Nephron progenitor cell (in vitro differentiated cells): Measurements from ENCODE around the gene NIP7.

Experiments used
- DNase-seq: peaks from one replicate; pipeline ENCODE4 v3.0.0; 2021
- H3K27ac Mint-ChIP-seq: 2 replicates; pipeline ENCODE4 v1.8.0; 2021; ENCODE audit warnings: mild to moderate bottlenecking, moderate library complexity, mixed read lengths
- H3K27me3 Mint-ChIP-seq: 2 replicates; pipeline ENCODE4 v1.8.0; 2021; ENCODE audit warnings: mild to moderate bottlenecking, low read depth, mixed read lengths; ENCODE audit not compliant: poor library complexity
- H3K36me3 Mint-ChIP-seq: 2 replicates; pipeline ENCODE4 v1.8.0; 2021; ENCODE audit warnings: low read depth, mixed read lengths
- H3K4me1 Mint-ChIP-seq: 2 replicates; pipeline ENCODE4 v1.8.0; 2021; ENCODE audit warnings: mixed read lengths
- H3K4me3 Mint-ChIP-seq: 2 replicates; pipeline ENCODE4 v1.8.0; 2021; ENCODE audit warnings: mild to moderate bottlenecking, moderate library complexity, mixed read lengths
- H3K9me3 Mint-ChIP-seq: 2 replicates; pipeline ENCODE4 v1.8.0; 2021; ENCODE audit warnings: mild to moderate bottlenecking, moderate library complexity, mixed read lengths
- TF ChIP-seq, protein P1 (sequence below): fragments of 200-600 bp; sonication (generic); IDR thresholded peaks from 2 replicates; pipeline ENCODE4 v1.5.0; 2021; ENCODE audit warnings: antibody characterized with exemption

Gene NIP7

DNA sequence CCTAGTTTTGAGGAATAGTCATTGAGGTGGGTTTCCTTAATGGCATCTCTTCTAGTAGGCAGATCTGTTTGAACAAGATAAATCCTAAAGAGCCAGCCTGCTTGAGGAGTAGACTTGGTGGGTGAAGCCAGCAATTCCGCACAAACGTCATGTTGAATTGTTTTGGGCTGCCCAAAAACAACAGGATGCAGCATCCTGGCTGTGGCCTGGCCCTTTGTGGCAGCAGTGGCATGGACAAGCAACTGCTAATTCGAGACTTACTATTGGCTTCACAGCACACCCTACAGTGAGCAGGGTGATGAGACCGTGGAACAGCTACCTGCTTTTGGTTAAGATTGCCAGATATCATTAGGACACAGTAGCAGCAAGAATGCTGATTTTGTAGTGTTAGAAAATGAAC is 37.7 kb upstream of the NIP7 start:
- Mint-ChIP-seq H3K27me3 (peaks cover 7% of the 10 kb centered on the region), H3K4me3 (no peak overlapping the region), H3K36me3 (peaks cover 31% of the 10 kb centered on the region), H3K4me1 (peaks cover 10% of the 10 kb centered on the region), H3K9me3 (no peaks in the 10 kb centered on the region), H3K27ac (no peak overlapping the region)
- TF ChIP-seq, protein P1, sequence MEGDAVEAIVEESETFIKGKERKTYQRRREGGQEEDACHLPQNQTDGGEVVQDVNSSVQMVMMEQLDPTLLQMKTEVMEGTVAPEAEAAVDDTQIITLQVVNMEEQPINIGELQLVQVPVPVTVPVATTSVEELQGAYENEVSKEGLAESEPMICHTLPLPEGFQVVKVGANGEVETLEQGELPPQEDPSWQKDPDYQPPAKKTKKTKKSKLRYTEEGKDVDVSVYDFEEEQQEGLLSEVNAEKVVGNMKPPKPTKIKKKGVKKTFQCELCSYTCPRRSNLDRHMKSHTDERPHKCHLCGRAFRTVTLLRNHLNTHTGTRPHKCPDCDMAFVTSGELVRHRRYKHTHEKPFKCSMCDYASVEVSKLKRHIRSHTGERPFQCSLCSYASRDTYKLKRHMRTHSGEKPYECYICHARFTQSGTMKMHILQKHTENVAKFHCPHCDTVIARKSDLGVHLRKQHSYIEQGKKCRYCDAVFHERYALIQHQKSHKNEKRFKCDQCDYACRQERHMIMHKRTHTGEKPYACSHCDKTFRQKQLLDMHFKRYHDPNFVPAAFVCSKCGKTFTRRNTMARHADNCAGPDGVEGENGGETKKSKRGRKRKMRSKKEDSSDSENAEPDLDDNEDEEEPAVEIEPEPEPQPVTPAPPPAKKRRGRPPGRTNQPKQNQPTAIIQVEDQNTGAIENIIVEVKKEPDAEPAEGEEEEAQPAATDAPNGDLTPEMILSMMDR = no peak
- DNase-seq = no peak

DNA sequence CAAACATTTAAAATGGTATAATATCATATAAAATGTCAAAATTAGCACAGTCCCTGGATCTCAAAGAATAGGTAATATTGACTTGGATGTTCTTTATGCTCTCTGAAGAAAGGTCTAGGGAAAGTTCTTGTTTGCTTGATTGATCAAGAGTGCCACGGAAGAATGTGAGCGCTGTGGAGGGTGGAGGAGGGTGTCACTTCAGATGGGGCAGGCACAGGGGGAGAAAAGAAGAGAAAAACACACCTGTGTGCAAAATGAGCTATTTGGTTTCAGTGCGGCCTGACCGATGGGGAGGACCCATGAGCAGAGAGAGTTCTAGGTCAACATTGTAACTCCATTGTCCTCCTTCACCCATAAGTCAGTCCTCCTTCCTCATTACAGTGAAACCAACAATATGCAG is 37.3 kb upstream of the NIP7 start:
- Mint-ChIP-seq H3K27me3 (peaks cover 7% of the 10 kb centered on the region), H3K9me3 (no peaks in the 10 kb centered on the region), H3K36me3 (peaks cover 31% of the 10 kb centered on the region), H3K27ac (peak overlapping the region; percentile 28), H3K4me3 (no peak overlapping the region), H3K4me1 (peaks cover 10% of the 10 kb centered on the region)
- TF ChIP-seq, protein P1 = no peak
- DNase-seq = no peak

DNA sequence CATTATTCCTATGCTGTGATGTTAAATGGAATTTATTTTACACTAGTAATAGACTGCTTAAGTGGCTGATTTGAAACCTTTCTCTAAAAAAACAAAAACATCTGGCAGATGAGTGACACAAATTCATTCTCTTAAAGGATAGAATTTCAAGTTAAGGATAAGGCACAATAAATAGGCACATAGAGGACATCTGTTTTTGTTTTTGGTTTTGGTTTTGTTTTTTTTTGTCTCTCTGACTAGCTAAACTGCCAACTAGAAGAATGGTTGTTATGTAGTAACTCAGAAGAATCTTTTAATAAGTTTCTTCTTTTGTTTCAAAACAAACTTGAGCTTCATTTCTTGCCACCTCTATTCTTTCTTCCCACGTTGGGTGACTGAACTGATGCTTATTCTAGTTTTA is 33.5 kb upstream of the NIP7 start:
- TF ChIP-seq, protein P1 = no peak

DNA sequence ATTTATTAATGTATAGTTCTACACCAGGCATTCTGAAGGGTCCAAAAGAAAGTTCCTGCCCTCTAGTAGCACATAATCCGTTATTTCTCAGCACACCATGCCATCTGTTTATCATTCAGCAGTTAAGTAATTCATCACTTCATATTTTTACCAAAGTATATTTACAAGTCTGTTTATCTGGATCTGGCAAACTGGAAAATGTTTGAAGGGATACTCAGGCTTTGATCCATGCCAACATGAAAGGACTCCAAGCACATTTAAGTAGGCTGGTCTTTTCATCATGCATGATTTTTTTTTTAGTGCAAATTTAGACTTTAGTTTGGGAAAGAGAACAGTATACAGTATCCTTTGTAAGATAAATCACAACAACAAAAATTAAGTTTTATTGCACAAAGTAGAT is 32.5 kb upstream of the NIP7 start:
- DNase-seq = no peak
- Mint-ChIP-seq H3K27ac (no peak overlapping the region), H3K27me3 (peaks cover 2% of the 10 kb centered on the region), H3K4me1 (peaks cover 14% of the 10 kb centered on the region), H3K36me3 (peaks cover 10% of the 10 kb centered on the region), H3K9me3 (no peaks in the 10 kb centered on the region), H3K4me3 (no peak overlapping the region)
- TF ChIP-seq, protein P1 = no peak

More for the DNA sequence above, 33.5 kb upstream of the NIP7 start:
- Mint-ChIP-seq H3K4me3 (no peak overlapping the region), H3K27ac (no peak overlapping the region), H3K27me3 (peaks cover 7% of the 10 kb centered on the region), H3K9me3 (no peaks in the 10 kb centered on the region), H3K36me3 (peaks cover 14% of the 10 kb centered on the region), H3K4me1 (peaks cover 15% of the 10 kb centered on the region)
- DNase-seq = no peak

DNA sequence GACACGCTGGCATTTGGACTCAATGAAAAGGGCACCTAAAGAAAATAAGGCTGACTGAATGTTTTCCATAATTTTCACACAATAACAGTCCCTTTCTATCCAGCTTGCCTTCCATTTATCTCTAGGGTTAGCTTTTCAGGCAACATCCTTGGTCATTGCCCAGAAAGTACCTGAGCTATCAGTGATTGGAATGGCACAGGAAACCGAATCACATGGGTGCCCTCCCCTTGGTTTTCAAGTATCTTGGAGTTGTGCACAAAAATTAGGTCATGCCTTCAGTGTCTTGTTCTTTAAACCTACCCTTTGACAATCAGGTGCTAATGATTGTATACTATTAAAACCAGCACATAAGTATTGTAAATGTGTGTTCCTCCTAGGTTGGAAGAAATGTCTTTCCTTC is 31.7 kb upstream of the NIP7 start:
- no peak overlapping the region for H3K4me3 Mint-ChIP-seq
- H3K27ac Mint-ChIP-seq = no peak overlapping the region
- DNase-seq = no peak
- peaks cover 2% of the 10 kb centered on the region for H3K27me3 Mint-ChIP-seq
- H3K9me3 Mint-ChIP-seq = no peaks in the 10 kb centered on the region
- peaks cover 13% of the 10 kb centered on the region for H3K4me1 Mint-ChIP-seq
- H3K36me3 Mint-ChIP-seq = peaks cover 10% of the 10 kb centered on the region
- TF ChIP-seq, protein P1 = no peak

DNA sequence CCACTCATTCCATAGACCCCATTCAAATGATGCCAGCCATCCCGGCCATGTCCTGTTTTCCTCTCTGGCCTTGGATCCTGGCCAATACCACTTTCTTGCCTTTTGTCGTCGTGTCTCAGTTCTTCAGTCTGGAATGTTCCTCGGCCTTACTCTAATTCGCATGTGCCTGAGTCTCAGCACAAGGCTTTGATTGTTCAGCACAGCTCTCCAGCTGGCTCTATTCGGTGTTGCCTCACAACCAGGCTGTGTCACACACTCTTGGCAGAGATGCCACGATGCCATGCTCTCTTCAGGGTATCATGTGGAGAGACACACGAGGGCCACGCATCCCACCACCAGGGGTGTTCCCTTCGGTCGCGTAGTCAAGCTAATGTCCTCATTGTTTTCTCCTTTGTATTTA is 30.3 kb upstream of the NIP7 start:
- H3K4me1 Mint-ChIP-seq = peaks cover 22% of the 10 kb centered on the region
- peaks cover 20% of the 10 kb centered on the region for H3K36me3 Mint-ChIP-seq
- no peaks in the 10 kb centered on the region for H3K9me3 Mint-ChIP-seq
- no peak overlapping the region for H3K4me3 Mint-ChIP-seq
- TF ChIP-seq, protein P1 = no peak
- DNase-seq = no peak
- peaks cover 2% of the 10 kb centered on the region for H3K27me3 Mint-ChIP-seq
- no peak overlapping the region for H3K27ac Mint-ChIP-seq
